Caco-2 (cell line): ENCODE results near the gene DNMT3A. TPM values are rescaled to one million over a fixed set of nuclear protein-coding genes. Genes with fewer than 3 reads are reported as not detected.

Experiments used
- BruUV-seq: library from RNA; stranded (reverse); fragments of 400-500 nt; replicated peaks from 2 replicates; lab custom pipeline; 2021; lab: Mats Ljungman, UMichigan
- CTCF ChIA-PET: fragments of 300-600 bp; sonication (Branson Sonifier 250); formaldehyde crosslinking; loops from one replicate; lab custom pipeline; 2022; ENCODE audit warnings: antibody characterized with exemption; lab: Charles Lee
- POLR2A ChIA-PET: fragments of 300-600 bp; sonication (Branson Sonifier 250); formaldehyde crosslinking; loops from one replicate; lab custom pipeline; 2022; ENCODE audit warnings: antibody characterized with exemption; lab: Charles Lee
- DNase-seq, 2 experiments: peaks; one replicate each; pipeline versions ENCODE4 v3.0.0 to v3.0.0-alpha.2; 2020 to 2022
- H3K27me3 ChIP-seq: replicated peaks from 2 replicates; pipeline ENCODE4 v1.6.0; 2011; ENCODE audit warnings: low read length; ENCODE audit not compliant: control insufficient read depth, insufficient read depth
- H3K36me3 ChIP-seq: 2 replicates; pipeline ENCODE4 v1.5.1; 2011; ENCODE audit warnings: low read length; ENCODE audit not compliant: control insufficient read depth, insufficient read depth
- H3K4me1 ChIP-seq: fragments of 250-450 bp; sonication (Bioruptor Pico); 2 replicates; pipeline ENCODE4 v1.5.1; 2020; ENCODE audit warnings: mild to moderate bottlenecking
- H3K4me3 ChIP-seq: 2 replicates; pipeline ENCODE4 v1.5.1; 2011; ENCODE audit warnings: low read depth, mild to moderate bottlenecking, control low read depth, low read length
- H3K9me3 ChIP-seq: fragments of 250-450 bp; sonication (Bioruptor Pico); 2 replicates; pipeline ENCODE4 v1.5.1; 2020; ENCODE audit warnings: mild to moderate bottlenecking, moderate library complexity
- H3K27ac Mint-ChIP-seq: one replicate; pipeline ENCODE4 v1.8.0; 2022; ENCODE audit warnings: mixed read lengths; ENCODE audit not compliant: unreplicated experiment
- H3K27me3 Mint-ChIP-seq: one replicate; pipeline ENCODE4 v1.8.0; 2022; ENCODE audit warnings: mixed read lengths; ENCODE audit not compliant: insufficient read depth, unreplicated experiment
- H3K36me3 Mint-ChIP-seq: one replicate; pipeline ENCODE4 v1.8.0; 2022; ENCODE audit warnings: mild to moderate bottlenecking, mixed read lengths; ENCODE audit not compliant: insufficient read depth, unreplicated experiment
- H3K4me1 Mint-ChIP-seq: one replicate; pipeline ENCODE4 v1.8.0; 2022; ENCODE audit warnings: low read depth, mixed read lengths; ENCODE audit not compliant: unreplicated experiment
- H3K4me3 Mint-ChIP-seq: one replicate; pipeline ENCODE4 v1.8.0; 2022; ENCODE audit warnings: mild to moderate bottlenecking, moderate library complexity, mixed read lengths; ENCODE audit not compliant: unreplicated experiment
- H3K9me3 Mint-ChIP-seq: one replicate; pipeline ENCODE4 v1.8.0; 2022; ENCODE audit warnings: mixed read lengths; ENCODE audit not compliant: unreplicated experiment
- intact Hi-C: fragments of 100-400 bp; cut with micrococcal nuclease; formaldehyde crosslinking; loops from one replicate; pipeline ENCODE4 v1.10.0; 2022; ENCODE audit not compliant: unreplicated experiment
- total RNA-seq: library from RNA; stranded (reverse); gene quantifications from 2 replicates; pipeline ENCODE4 v1.2.3, GENCODE V29; 2022
- TF ChIP-seq, protein P1 (sequence below), 2 experiments: fragments of 200-600 bp in 1 of 2; IDR thresholded peaks; 1 replicate in 1 of 2; 2 replicates in 1 of 2; pipeline versions ENCODE4 v1.5.1 to v1.8.0; 2011 to 2022; ENCODE audit warnings: antibody characterized with exemption in 1 of 2, control low read depth in 1 of 2, inconsistent platforms in 1 of 2, low read depth in 1 of 2, low read length in 1 of 2, mild to moderate bottlenecking in 1 of 2, moderate library complexity in 1 of 2; ENCODE audit not compliant: insufficient read depth in 1 of 2, severe bottlenecking in 1 of 2, unreplicated experiment in 1 of 2

DNMT3A gene
- total RNA-seq, 1 experiment from 2014 or later = 72.2 TPM

DNA sequence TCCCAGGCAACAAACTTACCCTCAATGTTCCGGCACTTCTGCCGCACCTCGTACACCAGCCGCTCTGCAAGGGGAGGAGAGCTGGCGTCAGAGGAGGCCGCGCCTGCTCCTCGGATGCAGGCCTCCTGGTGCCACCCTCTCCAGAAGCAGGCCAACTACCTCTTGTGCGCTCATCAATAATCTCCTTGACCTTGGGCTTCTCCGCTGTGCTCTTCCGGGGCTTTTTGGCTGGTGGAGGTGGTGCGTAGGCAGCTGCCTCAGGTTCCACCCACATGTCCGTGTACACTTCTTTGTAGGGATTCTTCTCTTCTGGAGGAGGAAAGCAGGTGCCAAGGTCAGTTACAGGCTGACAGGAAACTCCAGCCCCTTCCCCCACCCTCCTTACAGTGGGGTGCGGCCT lies 95.7 kb downstream of the DNMT3A start:
- Mint-ChIP-seq H3K9me3 (no peaks in the 10 kb centered on the region), H3K4me3 (no peak overlapping the region), H3K27ac (no peak overlapping the region), H3K36me3 (peaks cover 50% of the 10 kb centered on the region), H3K4me1 (peaks cover 6% of the 10 kb centered on the region), H3K27me3 (no peaks in the 10 kb centered on the region)
- BruUV-seq = no TSS peak
- intact Hi-C loops = no loop called here
- ChIA-PET CTCF (no interaction called here), POLR2A (no interaction called here)
- peaks cover 7% of the 10 kb centered on the region for H3K4me1 ChIP-seq
- H3K4me3 ChIP-seq = no peak overlapping the region
- no peaks in the 10 kb centered on the region for H3K9me3 ChIP-seq
- H3K36me3 ChIP-seq = peaks cover 10% of the 10 kb centered on the region
- TF ChIP-seq, protein P1, sequence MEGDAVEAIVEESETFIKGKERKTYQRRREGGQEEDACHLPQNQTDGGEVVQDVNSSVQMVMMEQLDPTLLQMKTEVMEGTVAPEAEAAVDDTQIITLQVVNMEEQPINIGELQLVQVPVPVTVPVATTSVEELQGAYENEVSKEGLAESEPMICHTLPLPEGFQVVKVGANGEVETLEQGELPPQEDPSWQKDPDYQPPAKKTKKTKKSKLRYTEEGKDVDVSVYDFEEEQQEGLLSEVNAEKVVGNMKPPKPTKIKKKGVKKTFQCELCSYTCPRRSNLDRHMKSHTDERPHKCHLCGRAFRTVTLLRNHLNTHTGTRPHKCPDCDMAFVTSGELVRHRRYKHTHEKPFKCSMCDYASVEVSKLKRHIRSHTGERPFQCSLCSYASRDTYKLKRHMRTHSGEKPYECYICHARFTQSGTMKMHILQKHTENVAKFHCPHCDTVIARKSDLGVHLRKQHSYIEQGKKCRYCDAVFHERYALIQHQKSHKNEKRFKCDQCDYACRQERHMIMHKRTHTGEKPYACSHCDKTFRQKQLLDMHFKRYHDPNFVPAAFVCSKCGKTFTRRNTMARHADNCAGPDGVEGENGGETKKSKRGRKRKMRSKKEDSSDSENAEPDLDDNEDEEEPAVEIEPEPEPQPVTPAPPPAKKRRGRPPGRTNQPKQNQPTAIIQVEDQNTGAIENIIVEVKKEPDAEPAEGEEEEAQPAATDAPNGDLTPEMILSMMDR (IDR thresholded peaks at IDR 0.05; ENCODE audit: insufficient read depth in 1 of 2, low read depth in 1 of 2, low read length in 1 of 2, severe bottlenecking in 1 of 2, unreplicated experiment in 1 of 2) = no peak
- H3K27me3 ChIP-seq = no peaks in the 10 kb centered on the region
- DNase-seq = no peak

DNA sequence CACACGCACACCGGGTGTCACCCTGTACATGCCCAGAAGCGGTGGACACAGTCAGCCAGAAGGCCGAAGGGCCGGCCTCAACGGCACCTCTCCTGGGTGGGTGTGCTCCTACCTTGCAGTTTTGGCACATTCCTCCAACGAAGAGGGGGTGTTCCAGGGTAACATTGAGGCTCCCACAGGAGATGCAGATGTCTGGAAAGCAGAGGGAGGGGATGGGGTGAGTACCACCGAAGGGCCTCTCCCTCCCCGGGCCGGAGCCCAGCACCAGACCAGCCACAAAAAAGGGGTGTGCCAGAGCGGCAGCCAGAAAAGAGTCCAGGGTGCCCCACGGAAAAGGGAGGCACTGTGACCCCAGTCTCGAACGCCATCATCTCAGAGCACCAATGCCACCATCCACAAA lies 96.6 kb downstream of the DNMT3A start:
- no peaks in the 10 kb centered on the region for H3K9me3 Mint-ChIP-seq
- H3K36me3 Mint-ChIP-seq = peaks cover 56% of the 10 kb centered on the region
- ChIA-PET CTCF (no interaction called here), POLR2A (no interaction called here)
- no peaks in the 10 kb centered on the region for H3K9me3 ChIP-seq
- no peaks in the 10 kb centered on the region for H3K27me3 Mint-ChIP-seq
- H3K4me1 Mint-ChIP-seq = peaks cover 6% of the 10 kb centered on the region
- H3K27me3 ChIP-seq = no peaks in the 10 kb centered on the region
- intact Hi-C loops = no loop called here
- DNase-seq = no peak
- H3K4me1 ChIP-seq = peaks cover under 1% of the 10 kb centered on the region
- no peak overlapping the region for H3K27ac Mint-ChIP-seq
- TF ChIP-seq, protein P1 (IDR thresholded peaks at IDR 0.05; ENCODE audit: insufficient read depth in 1 of 2, low read depth in 1 of 2, low read length in 1 of 2, severe bottlenecking in 1 of 2, unreplicated experiment in 1 of 2) = no peak
- peaks cover 10% of the 10 kb centered on the region for H3K36me3 ChIP-seq
- H3K4me3 ChIP-seq = no peak overlapping the region
- no TSS peak for BruUV-seq
- no peak overlapping the region for H3K4me3 Mint-ChIP-seq

DNA sequence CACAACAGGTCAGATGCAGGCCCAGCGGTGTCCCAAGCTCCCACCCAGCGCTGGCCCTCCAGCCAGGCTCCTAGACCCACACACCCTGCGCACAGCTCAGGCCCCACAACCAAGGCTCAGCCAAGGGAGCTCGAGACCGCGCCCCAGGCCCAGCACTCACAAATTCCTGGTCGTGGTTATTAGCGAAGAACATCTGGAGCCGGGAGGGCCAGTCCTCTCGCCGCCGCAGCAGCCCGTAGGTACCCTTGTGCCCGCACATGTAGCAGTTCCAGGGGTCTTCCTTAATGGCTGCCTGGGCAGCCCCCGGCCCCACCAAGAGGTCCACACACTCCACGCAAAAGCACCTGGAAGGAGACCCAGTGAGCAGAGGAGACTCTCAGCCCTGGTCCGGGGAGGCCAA lies 97.7 kb downstream of the DNMT3A start:
- BruUV-seq = no TSS peak
- intact Hi-C loops = no loop called here
- Mint-ChIP-seq H3K27me3 (no peaks in the 10 kb centered on the region), H3K4me3 (no peak overlapping the region), H3K36me3 (peaks cover 61% of the 10 kb centered on the region), H3K27ac (no peak overlapping the region), H3K4me1 (no peaks in the 10 kb centered on the region), H3K9me3 (no peaks in the 10 kb centered on the region)
- Histone ChIP-seq H3K4me3 (no peak overlapping the region), H3K9me3 (no peaks in the 10 kb centered on the region), H3K27me3 (no peaks in the 10 kb centered on the region), H3K4me1 (no peaks in the 10 kb centered on the region), H3K36me3 (peaks cover 11% of the 10 kb centered on the region)
- ChIA-PET POLR2A (no interaction called here), CTCF (no interaction called here)
- DNase-seq = no peak
- TF ChIP-seq, protein P1 (IDR thresholded peaks at IDR 0.05; ENCODE audit: insufficient read depth in 1 of 2, low read depth in 1 of 2, low read length in 1 of 2, severe bottlenecking in 1 of 2, unreplicated experiment in 1 of 2) = no peak
